Measurements from ENCODE around the gene LRRC14B. TPM values are rescaled to one million over a fixed set of nuclear protein-coding genes. Genes with fewer than 3 reads are reported as not detected.

The LRRC14B gene
- total and polyA plus RNA-seq, 2 experiments from 2014 or later: not detected

GRCh38 chr5:192970-193831 is 1.9 kb downstream of the LRRC14B start (continued):
- TF ChIP-seq ZNF462 (CRISPR knock-in tag; IDR thresholded peaks at IDR 0.05): no peak
- no peak for TF ChIP-seq REST (IDR thresholded peaks at IDR 0.05; ENCODE audit: unreplicated experiment)
- TF ChIP-seq ZNF114 (CRISPR knock-in tag; IDR thresholded peaks at IDR 0.05): no peak
- TF ChIP-seq EZH2 (IDR thresholded peaks at IDR 0.05; ENCODE audit: low read depth, unreplicated experiment): no peak
- no peak for TF ChIP-seq CREB1 (CRISPR knock-in tag; IDR thresholded peaks at IDR 0.05; ENCODE audit: low read depth)
- no peak for TF ChIP-seq NANOG (IDR thresholded peaks at IDR 0.05; ENCODE audit: borderline replicate concordance)
- TF ChIP-seq EZH2phosphoT487 (IDR thresholded peaks at IDR 0.05; ENCODE audit: unreplicated experiment): no peak
- no peak for TF ChIP-seq JUNB (IDR thresholded peaks at IDR 0.05; ENCODE audit: unreplicated experiment)

Data from GM23338 (cell line).